ENCODE measurements around the gene TDRD15.
"Not testable (repeated sequence)": the region's sequence is repeated elsewhere in the genome, so short reads cannot be mapped to it uniquely, and the experiment has no call there.

Gene TDRD15

GRCh38 chr2:21123473-21124393 lies at the start of gene TDRD15:
TSS of gene TDRD15 (plus strand) at chr2:21123968. CDS start at chr2:21137468, 13,500 bp downstream.
- no peak for DNase-seq

- DNase-seq: no peak
These were observed 45.5 kb upstream of the TDRD15 start for GRCh38 chr2:21078296-21078695.

DNA sequence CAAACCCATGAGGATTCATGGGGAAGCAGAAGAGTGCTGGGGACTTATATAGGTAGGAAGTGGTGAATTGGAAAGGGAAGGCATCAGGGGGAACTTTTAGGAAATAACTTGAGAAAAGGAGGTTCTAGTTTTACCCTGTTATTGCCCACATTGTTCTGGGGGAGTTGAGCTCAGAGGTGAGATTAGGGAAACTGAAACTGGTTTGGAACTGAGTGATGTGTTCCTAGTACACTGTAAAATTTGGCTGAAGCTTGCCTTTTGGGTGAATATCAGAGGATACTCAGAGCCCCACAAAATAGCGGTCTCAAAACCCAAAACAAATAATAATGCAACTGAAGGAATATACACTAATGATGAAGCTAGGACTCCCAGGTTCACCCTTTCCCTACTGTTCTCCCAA lies 40.3 kb upstream of the TDRD15 start:
- DNase-seq: no peak

GRCh38 chr2:21084401-21084800 lies 39.4 kb upstream of the TDRD15 start:
- DNase-seq: no peak

GRCh38 chr2:21092308-21092869 lies 31.4 kb upstream of the TDRD15 start:
- no peak for DNase-seq

- no peak for DNase-seq
These were observed 28.6 kb upstream of the TDRD15 start for GRCh38 chr2:21095178-21095577.

DNA sequence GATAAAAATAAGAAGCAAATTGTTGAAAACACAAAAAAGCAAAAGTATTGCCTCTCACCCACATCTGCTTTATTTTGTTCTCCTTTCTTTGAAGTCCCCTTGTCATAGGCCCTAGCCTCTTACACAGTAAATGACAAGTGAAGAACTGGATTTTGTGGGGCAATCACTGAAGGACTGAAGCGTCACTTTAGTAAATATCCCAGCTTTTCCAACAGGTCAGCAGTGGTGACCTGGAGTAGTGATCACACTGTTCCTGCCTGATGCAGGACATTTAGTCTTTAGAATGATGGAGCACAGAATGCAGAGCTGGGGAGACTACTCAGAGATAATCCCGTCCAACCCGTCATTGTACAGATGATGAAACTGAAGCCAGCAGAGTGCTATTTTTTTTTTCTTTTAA lies 28.1 kb upstream of the TDRD15 start:
- DNase-seq: no peak

- no peak for DNase-seq
These were observed 27.3 kb upstream of the TDRD15 start for GRCh38 chr2:21096458-21096857.

- DNase-seq: no peak
These were observed 26.4 kb upstream of the TDRD15 start for GRCh38 chr2:21097331-21097730.

- DNase-seq: no peak
These were observed 25.5 kb upstream of the TDRD15 start for GRCh38 chr2:21098294-21098693.

DNA sequence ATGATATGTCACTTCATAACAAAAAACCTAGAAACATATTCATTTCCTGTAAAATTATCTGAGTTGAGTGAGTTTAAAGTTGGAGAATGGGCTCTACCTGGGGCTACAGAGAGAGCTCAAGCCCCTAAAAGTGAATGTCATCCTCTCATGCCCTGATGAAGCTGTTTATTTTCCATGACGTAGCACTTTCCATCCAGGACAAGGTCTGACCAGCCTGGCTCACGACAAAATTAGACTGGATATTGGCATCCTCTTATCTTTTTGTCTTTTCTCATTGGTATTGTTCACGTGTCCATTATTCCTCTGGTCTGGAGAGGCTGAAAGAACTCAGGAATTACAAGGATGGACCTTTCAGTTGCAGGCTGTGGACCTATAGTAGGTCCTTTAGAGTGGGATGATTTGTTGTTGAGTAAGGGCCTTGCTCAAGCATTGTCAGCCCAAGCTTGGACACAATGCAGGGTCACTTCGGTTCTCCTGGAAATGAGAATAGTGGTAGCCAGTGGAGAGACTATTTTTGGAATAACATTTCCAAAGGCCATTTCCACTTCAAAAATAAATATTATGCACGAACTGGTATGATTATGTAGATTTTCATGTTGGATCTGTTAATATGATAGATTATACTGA lies 24.4 kb upstream of the TDRD15 start:
- no peak for DNase-seq

DNA sequence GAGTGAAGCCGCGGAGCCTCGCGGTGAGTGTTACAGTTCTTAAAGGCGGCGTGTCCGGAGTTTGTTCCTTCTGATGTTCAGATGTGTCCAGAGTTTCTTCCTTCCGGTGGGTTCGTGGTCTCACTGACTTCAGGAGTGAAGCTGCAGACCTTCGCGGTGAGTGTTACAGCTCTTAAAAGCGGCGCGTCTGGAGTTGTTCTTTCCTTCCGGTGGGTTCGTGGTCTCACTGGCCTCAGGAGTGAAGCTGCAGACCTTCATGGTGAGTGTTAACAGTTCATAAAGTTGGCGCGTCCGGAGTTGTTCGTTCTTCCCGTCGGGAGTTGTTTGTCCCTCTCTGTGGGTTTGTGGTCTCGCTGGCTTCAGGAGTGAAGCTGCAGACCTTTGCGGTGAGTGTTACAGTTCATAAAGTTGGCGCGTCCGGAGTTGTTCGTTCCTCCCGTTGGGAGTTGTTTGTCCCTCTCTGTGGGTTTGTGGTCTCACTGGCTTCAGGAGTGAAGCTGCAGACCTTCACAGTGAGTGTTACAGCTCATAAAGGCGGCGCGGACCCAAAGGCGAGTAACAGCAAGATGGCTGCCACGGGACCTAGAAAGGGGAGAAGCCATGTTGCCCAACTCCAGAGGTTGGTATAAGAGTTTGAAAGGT lies 22.1 kb upstream of the TDRD15 start:
- not testable (repeated sequence) for DNase-seq

GRCh38 chr2:21102356-21102755 lies 21.4 kb upstream of the TDRD15 start:
- no peak for DNase-seq

- no peak for DNase-seq
These were observed 20.4 kb upstream of the TDRD15 start for GRCh38 chr2:21103274-21103891.

- no peak for DNase-seq
These were observed 19.6 kb upstream of the TDRD15 start for GRCh38 chr2:21104030-21104660.

- no peak for DNase-seq
These were observed 12.8 kb upstream of the TDRD15 start for GRCh38 chr2:21111012-21111411.

DNA sequence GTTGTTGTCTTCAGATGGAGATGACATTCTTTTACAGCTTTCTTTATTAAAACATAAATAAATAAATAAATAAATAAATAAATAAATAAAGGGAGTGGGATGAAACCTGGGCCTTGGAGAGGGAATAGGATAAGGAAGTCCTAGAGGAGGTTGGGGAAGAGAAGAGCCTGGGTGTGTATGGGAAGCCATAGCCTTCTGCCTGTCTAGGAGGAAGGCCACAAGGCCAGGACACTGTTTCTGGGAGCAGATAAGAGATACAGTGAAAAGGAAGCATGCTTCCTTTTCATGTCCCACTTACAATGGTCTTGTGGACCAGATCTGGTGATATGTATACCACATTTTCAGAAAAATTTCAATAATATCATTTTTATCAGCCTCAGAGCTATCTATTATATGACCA lies 6.1 kb upstream of the TDRD15 start:
- DNase-seq: no peak

- no peak for DNase-seq
These were observed 5.4 kb upstream of the TDRD15 start for GRCh38 chr2:21118302-21118920.

DNA sequence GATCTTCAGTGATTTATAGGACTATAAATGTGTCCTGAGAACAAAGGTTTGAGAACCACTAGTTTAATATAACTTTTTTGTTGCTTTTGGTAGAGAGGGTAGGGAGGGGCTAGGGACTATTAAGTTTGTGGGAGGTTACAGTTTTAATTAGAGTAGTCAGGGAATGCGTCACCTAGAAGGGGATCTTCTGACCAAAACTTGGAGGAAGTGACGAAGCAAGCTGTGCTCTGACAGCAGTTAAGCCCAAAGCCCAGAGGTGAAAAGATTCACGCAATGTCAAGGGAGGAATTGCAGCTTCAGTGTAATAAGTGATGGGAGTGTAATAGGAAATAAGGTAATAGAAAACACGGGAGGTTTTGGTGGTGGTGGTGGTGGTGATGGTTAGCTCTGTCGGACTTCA lies 8.1 kb downstream of the TDRD15 start:
- DNase-seq: no peak

DNA sequence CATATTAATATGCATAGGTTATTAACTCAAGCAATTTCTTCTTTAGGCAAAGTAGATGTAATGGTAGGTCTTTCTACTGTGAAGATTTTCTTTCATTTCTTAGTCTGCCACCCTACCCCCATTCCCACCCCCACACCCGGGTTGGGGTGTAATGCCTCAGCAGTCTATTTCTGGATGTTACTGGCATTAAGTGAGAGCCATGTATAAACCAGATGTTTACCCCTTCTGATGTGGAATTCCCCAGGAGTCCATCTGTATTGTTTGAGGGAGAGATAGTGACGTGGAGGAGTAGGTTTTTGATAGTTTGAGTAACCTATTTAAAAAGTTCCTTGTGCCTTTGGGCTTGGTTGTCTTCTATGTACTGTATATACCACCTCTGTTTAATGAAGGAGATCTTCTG lies 11.8 kb downstream of the TDRD15 start:
- no peak for DNase-seq

DNA sequence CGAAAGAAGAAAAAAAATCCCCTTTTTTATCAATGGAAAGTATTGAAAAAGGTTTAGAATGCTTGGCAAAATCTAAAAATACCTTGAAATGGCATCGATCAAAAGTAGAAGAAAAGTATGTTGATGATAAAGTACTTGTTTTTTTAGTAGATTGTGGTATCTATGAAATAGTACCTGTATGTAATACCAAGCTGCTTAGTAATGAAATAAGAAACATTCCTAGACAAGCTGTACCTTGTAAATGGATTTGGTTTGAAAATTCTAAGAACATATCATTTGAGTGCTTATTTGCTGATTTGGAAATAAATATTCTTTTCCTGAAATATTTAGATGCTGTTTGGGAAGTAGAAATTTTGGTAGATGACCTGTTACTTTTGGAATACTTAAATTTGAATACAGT lies 18.4 kb downstream of the TDRD15 start:
- DNase-seq: no peak

GRCh38 chr2:21146638-21147037 lies 22.9 kb downstream of the TDRD15 start:
- DNase-seq: no peak

Measured in NCI-H1048 (cell line).